Measurements from ENCODE around the gene CLDN19. TPM values are rescaled to one million over a fixed set of nuclear protein-coding genes. Genes with fewer than 3 reads are reported as not detected.
A peak's percentile ranks its signal among the peaks of the same experiment; 100 is the strongest.

Gene CLDN19
- total and polyA plus RNA-seq, 11 donors: 0.01 to 0.11 TPM; not detected in 9

- Histone ChIP-seq H3K36me3 (no peaks in the 10 kb centered on the region), H3K4me3 (no peak overlapping the region), H3K27me3 (no peaks in the 10 kb centered on the region), H3K4me1 (peaks cover 0 to 18% (median 0%) of the 10 kb centered on the region in 12 donors), H3K27ac (no peak overlapping the region), H3K9me3 (no peaks in the 10 kb centered on the region)
- ATAC-seq: peak in 2 of 4 donors; percentile 13 to 45
- WGBS, 4 donors: 45 to 71% (median 57%) methylated on average over 5 of the region's 5 CpGs
- TF ChIP-seq, protein P1, sequence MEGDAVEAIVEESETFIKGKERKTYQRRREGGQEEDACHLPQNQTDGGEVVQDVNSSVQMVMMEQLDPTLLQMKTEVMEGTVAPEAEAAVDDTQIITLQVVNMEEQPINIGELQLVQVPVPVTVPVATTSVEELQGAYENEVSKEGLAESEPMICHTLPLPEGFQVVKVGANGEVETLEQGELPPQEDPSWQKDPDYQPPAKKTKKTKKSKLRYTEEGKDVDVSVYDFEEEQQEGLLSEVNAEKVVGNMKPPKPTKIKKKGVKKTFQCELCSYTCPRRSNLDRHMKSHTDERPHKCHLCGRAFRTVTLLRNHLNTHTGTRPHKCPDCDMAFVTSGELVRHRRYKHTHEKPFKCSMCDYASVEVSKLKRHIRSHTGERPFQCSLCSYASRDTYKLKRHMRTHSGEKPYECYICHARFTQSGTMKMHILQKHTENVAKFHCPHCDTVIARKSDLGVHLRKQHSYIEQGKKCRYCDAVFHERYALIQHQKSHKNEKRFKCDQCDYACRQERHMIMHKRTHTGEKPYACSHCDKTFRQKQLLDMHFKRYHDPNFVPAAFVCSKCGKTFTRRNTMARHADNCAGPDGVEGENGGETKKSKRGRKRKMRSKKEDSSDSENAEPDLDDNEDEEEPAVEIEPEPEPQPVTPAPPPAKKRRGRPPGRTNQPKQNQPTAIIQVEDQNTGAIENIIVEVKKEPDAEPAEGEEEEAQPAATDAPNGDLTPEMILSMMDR (IDR thresholded peaks at IDR 0.05): no peak
- TF ChIP-seq POLR2A (IDR thresholded peaks at IDR 0.05): no peak
- no peak for DNase-seq
- intact Hi-C loops (cut with DNase I): no loop called here
These were observed 2.8 kb downstream of the CLDN19 start for GRCh38 chr1:42737257-42737656.

DNA sequence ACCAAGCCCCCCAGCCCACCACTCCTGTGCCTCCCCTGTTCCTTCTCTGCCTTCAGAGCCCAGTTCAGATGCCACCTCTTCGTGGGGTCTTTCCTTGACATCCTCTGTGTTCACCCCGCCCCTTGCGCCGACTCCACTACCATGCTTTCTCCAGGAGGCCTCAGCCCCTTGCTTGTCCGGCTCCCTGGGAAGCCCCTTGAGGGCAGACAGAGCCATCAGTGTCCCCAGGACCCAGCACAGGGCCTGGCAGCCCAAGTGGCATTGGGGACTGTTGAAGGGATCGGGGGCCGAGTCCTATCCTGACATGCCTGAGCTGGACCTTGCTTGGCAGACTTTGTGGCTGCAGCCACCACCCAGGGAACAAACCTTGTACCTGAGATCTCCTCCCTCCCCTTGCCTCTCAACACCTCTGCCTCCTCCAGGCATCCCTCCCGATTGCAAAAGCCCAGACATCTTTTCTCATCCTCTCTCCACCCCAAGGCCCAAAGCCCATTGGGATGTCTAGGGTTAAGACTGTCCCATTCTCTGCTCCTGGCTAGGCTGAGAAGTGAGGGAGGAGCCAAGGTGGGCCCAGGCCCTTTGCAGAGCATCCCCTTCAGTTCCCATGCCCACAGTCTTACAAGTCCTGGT is 3.4 kb downstream of the CLDN19 start:
- Histone ChIP-seq H3K27ac (no peak overlapping the region), H3K36me3 (no peaks in the 10 kb centered on the region), H3K4me1 (peaks cover 0 to 18% (median 0%) of the 10 kb centered on the region in 12 donors), H3K27me3 (no peaks in the 10 kb centered on the region), H3K9me3 (no peaks in the 10 kb centered on the region), H3K4me3 (no peak overlapping the region)
- ATAC-seq (no peak), DNase-seq (no peak)
- WGBS, 4 donors: 85 to 94% (median 92%) methylated on average over 7 to 8 of the region's 8 CpGs
- TF ChIP-seq, protein P1 (IDR thresholded peaks at IDR 0.05): no peak
- no peak for TF ChIP-seq POLR2A (IDR thresholded peaks at IDR 0.05)
- intact Hi-C loops (cut with DNase I): no loop called here

DNA sequence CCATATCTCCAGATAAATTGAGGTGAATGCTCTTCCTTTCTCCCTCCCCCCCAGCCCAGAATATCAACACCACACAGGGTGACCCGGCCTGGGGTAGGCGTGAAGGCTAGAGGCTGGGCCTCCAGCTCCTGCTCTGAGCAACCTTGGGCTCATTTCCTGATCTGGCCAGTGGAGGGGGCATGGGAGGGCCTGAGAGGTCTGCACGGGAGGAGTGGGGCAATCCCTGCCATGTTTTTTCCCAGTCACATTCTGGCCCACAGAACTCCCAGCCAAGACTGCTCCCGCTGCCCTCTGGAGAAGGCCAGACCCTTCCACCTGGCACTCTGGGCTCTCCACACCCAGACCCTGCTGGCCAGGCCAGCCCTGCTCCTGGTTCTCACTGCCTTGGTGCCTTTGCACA is 3.9 kb downstream of the CLDN19 start:
- no peak overlapping the region for H3K4me3 ChIP-seq
- no peaks in the 10 kb centered on the region for H3K36me3 ChIP-seq
- DNase-seq: no peak
- ATAC-seq: no peak
- no peak overlapping the region for H3K27ac ChIP-seq
- peaks cover 0 to 18% (median 0%) of the 10 kb centered on the region in 12 donors for H3K4me1 ChIP-seq
- no peaks in the 10 kb centered on the region for H3K27me3 ChIP-seq
- TF ChIP-seq, protein P1 (IDR thresholded peaks at IDR 0.05): peak in 2 of 12 donors; percentile 6
- no peak for TF ChIP-seq POLR2A (IDR thresholded peaks at IDR 0.05)
- intact Hi-C loops (cut with DNase I): no loop called here
- no peaks in the 10 kb centered on the region for H3K9me3 ChIP-seq
- WGBS, 4 donors: 57 to 100% (median 71%) methylated on average over 1 to 4 of the region's 4 CpGs

- no peak for DNase-seq
- Histone ChIP-seq H3K27me3 (no peaks in the 10 kb centered on the region), H3K9me3 (no peaks in the 10 kb centered on the region), H3K4me3 (no peak overlapping the region), H3K4me1 (peaks cover 0 to 18% (median 0%) of the 10 kb centered on the region in 12 donors), H3K36me3 (no peaks in the 10 kb centered on the region), H3K27ac (no peak overlapping the region)
- TF ChIP-seq, protein P1 (IDR thresholded peaks at IDR 0.05): no peak
- no peak for TF ChIP-seq POLR2A (IDR thresholded peaks at IDR 0.05)
- WGBS, 4 donors: 70 to 91% (median 86%) methylated on average over 3 to 14 of the region's 14 CpGs
- intact Hi-C loops (cut with DNase I): no loop called here
- no peak for ATAC-seq
These were observed 4.4 kb downstream of the CLDN19 start for GRCh38 chr1:42735477-42736105.

All from heart left ventricle (tissue), 16 donors.